Neural cell (in vitro differentiated cells): ENCODE data around the gene GUCD1. TPM values are rescaled to one million over a fixed set of nuclear protein-coding genes. Genes with fewer than 3 reads are reported as not detected.

Experiments used
- H2AFZ ChIP-seq: fragments of 200-600, 300-800 bp; sonication (generic), shearing (Covaris generic); 2 replicates; pipeline ENCODE4 v1.6.0; 2014; ENCODE audit warnings: low read depth, mild to moderate bottlenecking, antibody characterized with exemption, low read length, moderate library complexity
- H3F3A ChIP-seq: fragments of 200-600 bp; shearing (Covaris generic); 2 replicates; pipeline ENCODE4 v1.6.1; 2016; ENCODE audit warnings: mild to moderate bottlenecking, moderate library complexity, mixed read lengths, antibody characterized with exemption, low read length; ENCODE audit not compliant: insufficient read depth, poor library complexity, severe bottlenecking
- H3K27ac ChIP-seq: fragments of 200-600, 300-800 bp; sonication (generic), shearing (Covaris generic); 2 replicates; pipeline ENCODE4 v1.5.1; 2014; ENCODE audit warnings: mild to moderate bottlenecking, low read length, moderate library complexity
- H3K27me3 ChIP-seq: fragments of 300-800, 200-600 bp; sonication (generic), shearing (Covaris generic); 2 replicates; pipeline ENCODE4 v1.6.0; 2014; ENCODE audit warnings: mild to moderate bottlenecking, low read depth, low read length, moderate library complexity; ENCODE audit not compliant: insufficient read depth
- H3K36me3 ChIP-seq: fragments of 300-800, 200-600 bp; sonication (generic), shearing (Covaris generic); 2 replicates; pipeline ENCODE4 v1.5.1; 2014; ENCODE audit warnings: mild to moderate bottlenecking, antibody characterized with exemption, low read length, moderate library complexity; ENCODE audit not compliant: insufficient read depth
- H3K4me2 ChIP-seq: fragments of 300-800, 200-600 bp; sonication (generic), shearing (Covaris generic); 2 replicates; pipeline ENCODE4 v1.6.0; 2014; ENCODE audit warnings: mild to moderate bottlenecking, low read length
- H3K4me3 ChIP-seq: fragments of 300-800, 200-600 bp; sonication (generic), shearing (Covaris generic); 2 replicates; pipeline ENCODE4 v1.5.1; 2014; ENCODE audit warnings: mild to moderate bottlenecking, low read length, moderate library complexity
- H3K79me2 ChIP-seq: fragments of 200-600 bp; shearing (Covaris generic); replicated peaks from 2 replicates; pipeline ENCODE4 v1.6.0; 2014; ENCODE audit warnings: mild to moderate bottlenecking, low read length, moderate library complexity; ENCODE audit not compliant: insufficient read depth
- H3K9ac ChIP-seq: fragments of 300-800, 200-600 bp; sonication (generic), shearing (Covaris generic); 2 replicates; pipeline ENCODE4 v1.6.1; 2016; ENCODE audit warnings: mild to moderate bottlenecking, low read length, mixed read lengths
- H3K9me2 ChIP-seq: fragments of 200-600 bp; shearing (Covaris generic); 2 replicates; pipeline ENCODE4 v1.6.1; 2016; ENCODE audit warnings: mild to moderate bottlenecking, low read length, mixed read lengths; ENCODE audit not compliant: insufficient read depth
- H3K9me3 ChIP-seq: fragments of 200-600, 300-800 bp; sonication (generic), shearing (Covaris generic); 2 replicates; pipeline ENCODE4 v1.6.1; 2016; ENCODE audit warnings: mild to moderate bottlenecking, mixed run types, low read length, moderate library complexity, mixed read lengths
- H4K20me1 ChIP-seq: fragments of 200-600 bp; shearing (Covaris generic); 2 replicates; pipeline ENCODE4 v1.6.1; 2016; ENCODE audit warnings: mild to moderate bottlenecking, mixed run types; ENCODE audit not compliant: insufficient read depth
- EP300 ChIP-seq: fragments of 450-650 bp; conservative IDR thresholded peaks from 2 replicates; pipeline ENCODE4 v1.6.1; 2014; ENCODE audit warnings: antibody characterized with exemption, mild to moderate bottlenecking, moderate library complexity; ENCODE audit not compliant: poor library complexity, severe bottlenecking
- EZH2 ChIP-seq: fragments of 200-600, 300-800 bp; shearing (Covaris generic), sonication (generic); IDR thresholded peaks from 2 replicates; pipeline ENCODE4 v1.6.1; 2014; ENCODE audit warnings: antibody characterized with exemption, low read length, borderline replicate concordance, mild to moderate bottlenecking; ENCODE audit not compliant: insufficient read depth, poor library complexity, severe bottlenecking
- MXI1 ChIP-seq: fragments of 450-650 bp; conservative IDR thresholded peaks from 2 replicates; pipeline ENCODE4 v1.6.1; 2014; ENCODE audit warnings: antibody characterized with exemption, mild to moderate bottlenecking; ENCODE audit not compliant: poor library complexity, severe bottlenecking
- POLR2AphosphoS5 ChIP-seq: IDR thresholded peaks from 2 replicates; pipeline ENCODE4 v1.6.1; 2012
- RAD21 ChIP-seq: fragments of 450-650 bp; conservative IDR thresholded peaks from 2 replicates; pipeline ENCODE4 v1.6.1; 2014; ENCODE audit warnings: antibody characterized with exemption, mild to moderate bottlenecking, moderate library complexity
- SMC3 ChIP-seq: fragments of 450-650 bp; conservative IDR thresholded peaks from 2 replicates; pipeline ENCODE4 v1.6.1; 2014; ENCODE audit warnings: antibody characterized with exemption, mild to moderate bottlenecking, moderate library complexity; ENCODE audit not compliant: poor library complexity
- TAF1 ChIP-seq: IDR thresholded peaks from 2 replicates; pipeline ENCODE4 v1.6.1; 2012; ENCODE audit warnings: low read depth
- polyA plus RNA-seq: library from polyadenylated mRNA; depleted of rRNA; stranded (reverse); fragments of >200 nt; gene quantifications from 2 replicates; pipeline ENCODE4 v1.2.3, GENCODE V29; 2014
- TF ChIP-seq, protein P1 (sequence below): IDR thresholded peaks from 2 replicates; pipeline ENCODE4 v1.6.1; 2012; ENCODE audit warnings: borderline replicate concordance
- TF ChIP-seq, protein P2 (sequence below): fragments of 450-650 bp; IDR thresholded peaks from 2 replicates; pipeline ENCODE4 v1.5.1; 2014; ENCODE audit warnings: antibody characterized with exemption, mild to moderate bottlenecking, moderate library complexity; ENCODE audit not compliant: poor library complexity, severe bottlenecking

Gene GUCD1
- polyA plus RNA-seq, 1 donor from 2014 or later, result 32.6 TPM

DNA sequence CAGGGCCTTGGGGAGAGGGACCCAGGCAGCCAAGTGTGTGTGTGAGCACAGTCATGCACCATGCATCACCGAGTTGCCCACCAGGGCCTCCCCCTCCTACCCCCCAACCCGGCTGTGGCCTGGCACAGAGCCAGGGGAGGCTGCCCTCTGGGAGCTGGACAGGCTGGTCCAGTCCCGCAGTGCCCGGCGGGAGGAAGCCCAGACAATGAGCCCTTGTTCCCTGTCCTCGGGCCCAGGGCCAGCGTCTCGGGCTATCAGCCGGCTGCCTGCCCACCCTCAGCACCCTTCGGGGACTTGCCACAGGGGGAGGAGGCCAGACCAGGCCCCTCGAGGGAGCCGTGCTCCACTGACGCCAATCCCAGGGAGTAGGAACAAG lies 33.4 kb upstream of the GUCD1 start:
- H4K20me1 ChIP-seq, result no peaks in the 10 kb centered on the region
- H3K79me2 ChIP-seq, result no peaks in the 10 kb centered on the region
- no peaks in the 10 kb centered on the region for H3K27me3 ChIP-seq
- H3K9ac ChIP-seq, result no peak overlapping the region
- H3K9me3 ChIP-seq, result no peaks in the 10 kb centered on the region
- no peak overlapping the region for H3K27ac ChIP-seq
- H3K4me2 ChIP-seq, result no peak overlapping the region
- H3K4me3 ChIP-seq, result no peak overlapping the region
- H3K36me3 ChIP-seq, result no peaks in the 10 kb centered on the region
- TF ChIP-seq EP300 (no peak), EZH2 (no peak), POLR2AphosphoS5 (no peak), RAD21 (no peak), MXI1 (no peak), TAF1 (no peak), SMC3 (no peak)
- TF ChIP-seq, protein P1, sequence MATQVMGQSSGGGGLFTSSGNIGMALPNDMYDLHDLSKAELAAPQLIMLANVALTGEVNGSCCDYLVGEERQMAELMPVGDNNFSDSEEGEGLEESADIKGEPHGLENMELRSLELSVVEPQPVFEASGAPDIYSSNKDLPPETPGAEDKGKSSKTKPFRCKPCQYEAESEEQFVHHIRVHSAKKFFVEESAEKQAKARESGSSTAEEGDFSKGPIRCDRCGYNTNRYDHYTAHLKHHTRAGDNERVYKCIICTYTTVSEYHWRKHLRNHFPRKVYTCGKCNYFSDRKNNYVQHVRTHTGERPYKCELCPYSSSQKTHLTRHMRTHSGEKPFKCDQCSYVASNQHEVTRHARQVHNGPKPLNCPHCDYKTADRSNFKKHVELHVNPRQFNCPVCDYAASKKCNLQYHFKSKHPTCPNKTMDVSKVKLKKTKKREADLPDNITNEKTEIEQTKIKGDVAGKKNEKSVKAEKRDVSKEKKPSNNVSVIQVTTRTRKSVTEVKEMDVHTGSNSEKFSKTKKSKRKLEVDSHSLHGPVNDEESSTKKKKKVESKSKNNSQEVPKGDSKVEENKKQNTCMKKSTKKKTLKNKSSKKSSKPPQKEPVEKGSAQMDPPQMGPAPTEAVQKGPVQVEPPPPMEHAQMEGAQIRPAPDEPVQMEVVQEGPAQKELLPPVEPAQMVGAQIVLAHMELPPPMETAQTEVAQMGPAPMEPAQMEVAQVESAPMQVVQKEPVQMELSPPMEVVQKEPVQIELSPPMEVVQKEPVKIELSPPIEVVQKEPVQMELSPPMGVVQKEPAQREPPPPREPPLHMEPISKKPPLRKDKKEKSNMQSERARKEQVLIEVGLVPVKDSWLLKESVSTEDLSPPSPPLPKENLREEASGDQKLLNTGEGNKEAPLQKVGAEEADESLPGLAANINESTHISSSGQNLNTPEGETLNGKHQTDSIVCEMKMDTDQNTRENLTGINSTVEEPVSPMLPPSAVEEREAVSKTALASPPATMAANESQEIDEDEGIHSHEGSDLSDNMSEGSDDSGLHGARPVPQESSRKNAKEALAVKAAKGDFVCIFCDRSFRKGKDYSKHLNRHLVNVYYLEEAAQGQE, result no peak
- TF ChIP-seq, protein P2, sequence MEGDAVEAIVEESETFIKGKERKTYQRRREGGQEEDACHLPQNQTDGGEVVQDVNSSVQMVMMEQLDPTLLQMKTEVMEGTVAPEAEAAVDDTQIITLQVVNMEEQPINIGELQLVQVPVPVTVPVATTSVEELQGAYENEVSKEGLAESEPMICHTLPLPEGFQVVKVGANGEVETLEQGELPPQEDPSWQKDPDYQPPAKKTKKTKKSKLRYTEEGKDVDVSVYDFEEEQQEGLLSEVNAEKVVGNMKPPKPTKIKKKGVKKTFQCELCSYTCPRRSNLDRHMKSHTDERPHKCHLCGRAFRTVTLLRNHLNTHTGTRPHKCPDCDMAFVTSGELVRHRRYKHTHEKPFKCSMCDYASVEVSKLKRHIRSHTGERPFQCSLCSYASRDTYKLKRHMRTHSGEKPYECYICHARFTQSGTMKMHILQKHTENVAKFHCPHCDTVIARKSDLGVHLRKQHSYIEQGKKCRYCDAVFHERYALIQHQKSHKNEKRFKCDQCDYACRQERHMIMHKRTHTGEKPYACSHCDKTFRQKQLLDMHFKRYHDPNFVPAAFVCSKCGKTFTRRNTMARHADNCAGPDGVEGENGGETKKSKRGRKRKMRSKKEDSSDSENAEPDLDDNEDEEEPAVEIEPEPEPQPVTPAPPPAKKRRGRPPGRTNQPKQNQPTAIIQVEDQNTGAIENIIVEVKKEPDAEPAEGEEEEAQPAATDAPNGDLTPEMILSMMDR, result no peak
- H3K9me2 ChIP-seq, result no peaks in the 10 kb centered on the region
- H2AFZ ChIP-seq, result no peak overlapping the region
- H3F3A ChIP-seq, result no peaks in the 10 kb centered on the region

DNA sequence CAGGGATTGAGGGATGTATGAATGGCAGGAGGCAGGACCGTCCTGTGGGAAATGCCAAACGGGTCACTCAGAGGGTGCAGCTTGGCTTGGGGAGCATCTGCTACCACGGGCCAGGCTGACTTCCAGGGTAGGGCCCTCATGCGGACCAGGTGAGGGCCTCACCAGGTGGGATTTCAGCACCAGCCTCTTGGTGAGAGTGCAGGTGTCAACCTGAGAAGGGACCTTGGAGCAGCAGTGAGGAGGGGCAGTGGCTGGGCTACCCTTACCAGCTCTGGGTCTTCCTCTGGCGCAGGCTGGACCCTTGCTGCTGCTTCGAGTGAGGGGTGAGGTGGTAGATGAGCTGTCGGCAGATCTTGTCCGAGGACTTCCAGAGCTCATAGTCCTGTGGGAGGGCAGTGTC lies 33.0 kb upstream of the GUCD1 start:
- no peaks in the 10 kb centered on the region for H4K20me1 ChIP-seq
- H3K9ac ChIP-seq, result no peak overlapping the region
- no peaks in the 10 kb centered on the region for H3K9me2 ChIP-seq
- H3K9me3 ChIP-seq, result no peaks in the 10 kb centered on the region
- no peak overlapping the region for H3K4me3 ChIP-seq
- H3K27ac ChIP-seq, result no peak overlapping the region
- TF ChIP-seq TAF1, result no peak
- TF ChIP-seq, protein P2, result no peak
- no peak for TF ChIP-seq POLR2AphosphoS5
- no peak for TF ChIP-seq EZH2
- no peak for TF ChIP-seq SMC3
- TF ChIP-seq MXI1, result no peak
- TF ChIP-seq, protein P1, result no peak
- TF ChIP-seq EP300, result no peak
- no peak for TF ChIP-seq RAD21
- no peaks in the 10 kb centered on the region for H3K27me3 ChIP-seq
- no peaks in the 10 kb centered on the region for H3K36me3 ChIP-seq
- H2AFZ ChIP-seq, result no peak overlapping the region
- no peak overlapping the region for H3K4me2 ChIP-seq
- H3F3A ChIP-seq, result no peaks in the 10 kb centered on the region
- H3K79me2 ChIP-seq, result no peaks in the 10 kb centered on the region
